H1 (cell line): Measurements from ENCODE around the gene CBLB. TPM values are rescaled to one million over a fixed set of nuclear protein-coding genes. Genes with fewer than 3 reads are reported as not detected.

Source experiments
- CTCF ChIA-PET: fragments of 300-600 bp; sonication (Branson Sonifier 250); formaldehyde crosslinking; loops from one replicate; lab custom pipeline; 2021; ENCODE audit not compliant: partially characterized antibody; lab: Charles Lee
- POLR2A ChIA-PET: fragments of 300-600 bp; sonication (Branson Sonifier 250); formaldehyde crosslinking; loops from one replicate; lab custom pipeline; 2021; ENCODE audit warnings: inconsistent platforms; ENCODE audit not compliant: partially characterized antibody; lab: Charles Lee
- DNase-seq, 2 experiments: peaks; one replicate each; pipeline versions ENCODE4 v3.0.0 to v3.0.0-alpha.2; 2010 to 2022; ENCODE audit warnings: low spot score in 2 of 2, low read depth in 1 of 2, mixed read lengths in 1 of 2
- FAIRE-seq: peaks from 2 replicates; lab custom pipeline; 2011; peaks lifted over from hg19 to GRCh38; lab: Jason Lieb, UNC
- H2AFZ ChIP-seq: 2 replicates; pipeline ENCODE4 v1.8.1; 2012; ENCODE audit warnings: low read length, inconsistent platforms
- H2AK5ac ChIP-seq: 2 replicates; pipeline ENCODE4 v1.6.1; 2013; ENCODE audit warnings: low read depth, low read length
- H2BK120ac ChIP-seq: replicated peaks from 2 replicates; pipeline ENCODE3; 2013; ENCODE audit warnings: low read depth, low read length, inconsistent platforms
- H2BK12ac ChIP-seq: 2 replicates; pipeline ENCODE4 v1.6.1; 2013; ENCODE audit warnings: low read depth, low read length
- H2BK15ac ChIP-seq: 2 replicates; pipeline ENCODE4 v1.6.1; 2013; ENCODE audit warnings: low read length
- H2BK20ac ChIP-seq: 2 replicates; pipeline ENCODE4 v1.6.1; 2013; ENCODE audit warnings: low read length
- H2BK5ac ChIP-seq: 2 replicates; pipeline ENCODE4 v1.6.1; 2013; ENCODE audit warnings: low read depth, low read length
- H3K14ac ChIP-seq: 2 replicates; pipeline ENCODE4 v1.6.1; 2013; ENCODE audit warnings: inconsistent platforms; ENCODE audit not compliant: insufficient read length
- H3K18ac ChIP-seq: 2 replicates; pipeline ENCODE4 v1.6.1; 2013; ENCODE audit warnings: low read length; ENCODE audit errors: extremely low read depth
- H3K23ac ChIP-seq: 2 replicates; pipeline ENCODE4 v1.6.1; 2013; ENCODE audit warnings: inconsistent platforms; ENCODE audit not compliant: insufficient read length
- H3K23me2 ChIP-seq: 2 replicates; pipeline ENCODE4 v1.6.1; 2013; ENCODE audit warnings: low read depth, low read length
- H3K27ac ChIP-seq: 2 replicates; pipeline ENCODE4 v1.6.1; 2011; ENCODE audit warnings: low read depth, low read length, inconsistent platforms
- H3K27me3 ChIP-seq, 4 experiments: replicated peaks in 1 of 4; 1 replicate in 1 of 4; 2 replicates in 3 of 4; pipeline versions ENCODE4 v1.6.1 to v1.8.1; 2011 to 2013; ENCODE audit warnings: low read length in 3 of 4, mild to moderate bottlenecking in 3 of 4, inconsistent platforms in 2 of 4, mixed read lengths in 2 of 4, moderate library complexity in 1 of 4; ENCODE audit not compliant: control insufficient read depth in 3 of 4, insufficient read depth in 3 of 4; ENCODE audit errors: extremely low read depth in 1 of 4
- H3K36me3 ChIP-seq, 4 experiments: 2 replicates each; pipeline versions ENCODE4 v1.6.1 to v1.8.1; 2011 to 2013; ENCODE audit warnings: mild to moderate bottlenecking in 4 of 4, low read length in 3 of 4, moderate library complexity in 2 of 4, control low read depth in 1 of 4, inconsistent platforms in 1 of 4; ENCODE audit not compliant: insufficient read depth in 4 of 4, control insufficient read depth in 2 of 4
- H3K4ac ChIP-seq: replicated peaks from 2 replicates; pipeline ENCODE3; 2013; ENCODE audit warnings: low read length, low read depth, mixed read lengths, inconsistent platforms; ENCODE audit not compliant: insufficient read length
- H3K4me1 ChIP-seq, 4 experiments: replicated peaks in 1 of 4; 1 replicate in 1 of 4; 2 replicates in 3 of 4; pipeline versions ENCODE4 v1.6.1 to v1.8.1; 2011 to 2013; ENCODE audit warnings: low read length in 3 of 4, inconsistent platforms in 2 of 4, mixed read lengths in 1 of 4; ENCODE audit not compliant: insufficient read depth in 4 of 4, control insufficient read depth in 3 of 4
- H3K4me2 ChIP-seq, 2 experiments: 2 replicates each; pipeline versions ENCODE4 v1.6.1 to v1.8.1; 2011 to 2013; ENCODE audit warnings: low read depth in 2 of 2, low read length in 2 of 2, control low read depth in 1 of 2, inconsistent platforms in 1 of 2, mild to moderate bottlenecking in 1 of 2; ENCODE audit not compliant: insufficient read depth in 1 of 2
- H3K4me3 ChIP-seq, 4 experiments: fragments of 200-600, 300-600 bp in 1 of 4; sonication (generic), shearing (Covaris generic), sonication (Bioruptor Twin) in 1 of 4; 2 replicates each; pipeline versions ENCODE4 v1.5.1 to v1.8.1; 2011 to 2016; ENCODE audit warnings: low read length in 4 of 4, low read depth in 3 of 4, control low read depth in 2 of 4, inconsistent platforms in 2 of 4, mild to moderate bottlenecking in 2 of 4, mixed read lengths in 1 of 4, moderate library complexity in 1 of 4; ENCODE audit not compliant: insufficient read depth in 2 of 4; ENCODE audit errors: extremely low read depth in 1 of 4
- H3K56ac ChIP-seq: replicated peaks from 2 replicates; pipeline ENCODE3; 2013; ENCODE audit warnings: low read depth, mild to moderate bottlenecking, mixed read lengths, low read length, inconsistent platforms; ENCODE audit not compliant: insufficient read length
- H3K79me1 ChIP-seq: 2 replicates; pipeline ENCODE4 v1.6.1; 2013; ENCODE audit warnings: low read depth, low read length, control low read depth
- H3K79me2 ChIP-seq, 2 experiments: 2 replicates each; pipeline versions ENCODE4 v1.6.1 to v1.8.1; 2012 to 2013; ENCODE audit warnings: low read length in 2 of 2, mild to moderate bottlenecking in 2 of 2, inconsistent platforms in 1 of 2; ENCODE audit not compliant: insufficient read depth in 2 of 2, control insufficient read depth in 1 of 2
- H3K9ac ChIP-seq, 4 experiments: replicated peaks in 1 of 4; 1 replicate in 1 of 4; 2 replicates in 3 of 4; pipeline versions ENCODE4 v1.6.1 to v1.8.1; 2011 to 2013; ENCODE audit warnings: low read depth in 3 of 4, low read length in 3 of 4, control low read depth in 2 of 4, mild to moderate bottlenecking in 2 of 4, moderate library complexity in 2 of 4, inconsistent platforms in 1 of 4; ENCODE audit errors: extremely low read depth in 1 of 4
- H3K9me3 ChIP-seq, 2 experiments: 2 replicates each; pipeline versions ENCODE4 v1.6.1 to v1.8.1; 2012 to 2013; ENCODE audit warnings: mild to moderate bottlenecking in 2 of 2, moderate library complexity in 2 of 2, control low read depth in 1 of 2, inconsistent platforms in 1 of 2, low read depth in 1 of 2, low read length in 1 of 2, mixed read lengths in 1 of 2; ENCODE audit not compliant: insufficient read depth in 2 of 2
- H4K20me1 ChIP-seq, 2 experiments: replicated peaks in 1 of 2; 2 replicates each; pipeline versions ENCODE3 to v1.8.1; 2011 to 2013; ENCODE audit warnings: inconsistent platforms in 2 of 2, low read length in 2 of 2, mild to moderate bottlenecking in 1 of 2; ENCODE audit not compliant: insufficient read depth in 2 of 2, control insufficient read depth in 1 of 2
- H4K5ac ChIP-seq: 2 replicates; pipeline ENCODE4 v1.6.1; 2013; ENCODE audit warnings: low read length, low read depth, mixed read lengths, inconsistent platforms; ENCODE audit not compliant: insufficient read length
- H4K8ac ChIP-seq: 2 replicates; pipeline ENCODE4 v1.8.0; 2013; ENCODE audit warnings: mild to moderate bottlenecking, moderate library complexity, low read length, inconsistent platforms; ENCODE audit not compliant: insufficient read depth; ENCODE audit errors: extremely low read depth
- H4K91ac ChIP-seq: replicated peaks from 2 replicates; pipeline ENCODE3; 2013; ENCODE audit warnings: low read length, mixed read lengths, inconsistent platforms; ENCODE audit not compliant: insufficient read length
- ASH2L ChIP-seq: fragments of 200-600, 300-600 bp; sonication (generic); IDR thresholded peaks from one replicate; pipeline ENCODE4 v1.7.1; 2017; ENCODE audit warnings: low read length
- BRCA1 ChIP-seq: IDR thresholded peaks from 2 replicates; pipeline ENCODE4 v1.6.1; 2012; ENCODE audit warnings: low read depth, low read length, improper control_type of control experiment
- E2F6 ChIP-seq: IDR thresholded peaks from 2 replicates; pipeline ENCODE4 v1.6.1; 2012; ENCODE audit warnings: inconsistent platforms
- EP300 ChIP-seq, 2 experiments: IDR thresholded peaks; 1 replicate in 1 of 2; 2 replicates in 1 of 2; pipeline ENCODE4 v1.6.1; 2011 to 2012; ENCODE audit warnings: low read depth in 2 of 2, low read length in 2 of 2, mild to moderate bottlenecking in 2 of 2, borderline replicate concordance in 1 of 2, inconsistent platforms in 1 of 2, moderate library complexity in 1 of 2
- MAFK ChIP-seq: IDR thresholded peaks from 2 replicates; pipeline ENCODE4 v1.6.1; 2012; ENCODE audit warnings: low read depth, mild to moderate bottlenecking, improper control_type of control experiment, low read length
- POU5F1 ChIP-seq: IDR thresholded peaks from 2 replicates; pipeline ENCODE4 v1.6.1; 2011; ENCODE audit warnings: low read depth, mild to moderate bottlenecking, low read length, moderate library complexity
- SUZ12 ChIP-seq: fragments of 200-600 bp; sonication (generic); IDR thresholded peaks from 2 replicates; pipeline ENCODE4 v1.6.1; 2012; ENCODE audit warnings: mild to moderate bottlenecking, inconsistent platforms, low read length, moderate library complexity, mixed read lengths
- TAF1 ChIP-seq: IDR thresholded peaks from 2 replicates; pipeline ENCODE4 v1.6.1; 2011; ENCODE audit warnings: mild to moderate bottlenecking, low read depth, low read length
- TBP ChIP-seq: IDR thresholded peaks from 2 replicates; pipeline ENCODE4 v1.6.1; 2011; ENCODE audit warnings: low read depth, low read length, improper control_type of control experiment
- USF2 ChIP-seq: IDR thresholded peaks from 2 replicates; pipeline ENCODE4 v1.6.1; 2011; ENCODE audit warnings: low read length, improper control_type of control experiment
- WGBS, 2 experiments: shearing (Covaris generic) in 1 of 2; methylation state at CpG; one replicate each; pipeline versions ENCODE4 v1.1.6 to v1.1.7; 2013 to 2015; ENCODE audit warnings: low lambda C conversion rate in 2 of 2, mixed read lengths in 2 of 2, inconsistent platforms in 1 of 2, low coverage in 1 of 2, missing lambda C conversion rate in 1 of 2; ENCODE audit not compliant: insufficient replicate concordance in 2 of 2, insufficient coverage in 1 of 2, insufficient read length in 1 of 2; ENCODE audit errors: extremely low coverage in 1 of 2, missing lambda C conversion rate in 1 of 2; 5-methylcytosine and 5-hydroxymethylcytosine counted together
- polyA plus RNA-seq, 7 experiments: library from polyadenylated mRNA; depleted of rRNA in 3 of 7; stranded (reverse) in 5 of 7; unstranded in 2 of 7; fragments of >200 nt in 5 of 7; fragments of 200-250 nt in 2 of 7; gene quantifications; 1 replicate in 5 of 7; 2 replicates in 1 of 7; 4 replicates in 1 of 7; pipeline versions ENCODE4 v1.2.1 to v1.2.3, GENCODE V29; 2011 to 2013; ENCODE audit warnings: missing spikeins in 2 of 7, mixed read lengths in 2 of 7
- total RNA-seq: library from RNA; stranded (reverse); fragmentation: NEBNext Ultra II Directional; extraction: Animal tissue kit (Norgen Biotek cat#: 25700); gene quantifications from 2 replicates; pipeline ENCODE4 v1.2.1, GENCODE V29; 2021

CBLB gene
- total and polyA plus RNA-seq, 2 of the 8 experiments (the other 6 are each of a cell fraction or from before 2014, with no cell fraction given) = 14.5 to 26.0 TPM

- no peak overlapping the region for H2BK12ac ChIP-seq
- H3K56ac ChIP-seq = no peak overlapping the region
- ChIA-PET CTCF (no interaction called here), POLR2A (no interaction called here)
- H3K23me2 ChIP-seq = no peaks in the 10 kb centered on the region
- no peak overlapping the region for H2BK20ac ChIP-seq
- H4K91ac ChIP-seq = no peak overlapping the region
- no peak overlapping the region for H4K8ac ChIP-seq
- H2BK5ac ChIP-seq = no peak overlapping the region
- 99% methylated on average over 3 of the region's 3 CpGs; no CpG with 5 or more reads in 1 of the 2 experiments for WGBS, 2 experiments
- no peak overlapping the region for H3K4me3 ChIP-seq
- H2AK5ac ChIP-seq = no peak overlapping the region
- no peaks in the 10 kb centered on the region for H3K9me3 ChIP-seq
- no peak overlapping the region for H3K18ac ChIP-seq
- no peak overlapping the region for H3K27ac ChIP-seq
- no peak overlapping the region for H4K5ac ChIP-seq
- no peaks in the 10 kb centered on the region for H3K27me3 ChIP-seq
- H2AFZ ChIP-seq = no peak overlapping the region
- TF ChIP-seq TBP = no peak
- no peak for TF ChIP-seq EP300 (IDR thresholded peaks at IDR 0.05; ENCODE audit: borderline replicate concordance in 1 of 2, low read depth in 2 of 2, low read length in 2 of 2)
- TF ChIP-seq USF2 = no peak
- no peak for TF ChIP-seq MAFK
- no peak for TF ChIP-seq SUZ12
- no peak for TF ChIP-seq BRCA1
- TF ChIP-seq POU5F1 = no peak
- no peak for TF ChIP-seq TAF1
- no peak for TF ChIP-seq ASH2L
- no peak for TF ChIP-seq E2F6
- no peaks in the 10 kb centered on the region for H3K36me3 ChIP-seq
- H3K9ac ChIP-seq = no peak overlapping the region
- no peak overlapping the region for H3K4ac ChIP-seq
- H3K23ac ChIP-seq = no peak overlapping the region
- DNase-seq (no peak), FAIRE-seq (no peak)
- H2BK120ac ChIP-seq = no peak overlapping the region
- H3K79me2 ChIP-seq = peaks cover 0 to 13% of the 10 kb centered on the region in 2 experiments; a peak in 1 of 4 replicates
- H3K4me1 ChIP-seq = peaks cover 0 to 6% (median 0%) of the 10 kb centered on the region in 4 experiments; a peak in 1 of 7 replicates
- H3K79me1 ChIP-seq = no peaks in the 10 kb centered on the region
- no peak overlapping the region for H3K4me2 ChIP-seq
- H3K14ac ChIP-seq = no peak overlapping the region
- no peaks in the 10 kb centered on the region for H4K20me1 ChIP-seq
- H2BK15ac ChIP-seq = no peak overlapping the region
Measured at GRCh38 chr3:105807701-105808100, 61.1 kb downstream of the CBLB start.
